Mesenchymal stem cell (in vitro differentiated cells and primary cell): Measurements from ENCODE around the gene PPY.
A peak's percentile ranks its signal among the peaks of the same experiment; 100 is the strongest.

Source experiments
- DNase-seq: peaks from one replicate; pipeline ENCODE4 v3.0.0-alpha.2; 2013
- H2AFZ ChIP-seq: one replicate; pipeline ENCODE4 v1.6.1; 2013; ENCODE audit warnings: low read depth, mild to moderate bottlenecking, control low read depth, inconsistent platforms, low read length, moderate library complexity
- H2AK5ac ChIP-seq: 2 replicates; pipeline ENCODE4 v1.6.1; 2013; ENCODE audit warnings: low read length, moderate library complexity, mild to moderate bottlenecking, inconsistent platforms; ENCODE audit not compliant: severe bottlenecking
- H2BK120ac ChIP-seq: one replicate; pipeline ENCODE4 v1.6.1; 2013; ENCODE audit warnings: low read depth, mild to moderate bottlenecking, inconsistent platforms, low read length, moderate library complexity
- H2BK12ac ChIP-seq, 2 experiments: one replicate each; pipeline ENCODE4 v1.6.1; 2013; ENCODE audit warnings: inconsistent platforms in 2 of 2, low read length in 2 of 2, mild to moderate bottlenecking in 2 of 2, moderate library complexity in 2 of 2, control low read depth in 1 of 2
- H2BK15ac ChIP-seq: one replicate; pipeline ENCODE4 v1.6.1; 2013; ENCODE audit warnings: mild to moderate bottlenecking, low read depth, inconsistent platforms; ENCODE audit not compliant: poor library complexity, severe bottlenecking
- H2BK5ac ChIP-seq: 2 replicates; pipeline ENCODE4 v1.6.1; 2013; ENCODE audit warnings: low read depth, mild to moderate bottlenecking, low read length, control low read depth, inconsistent platforms; ENCODE audit not compliant: poor library complexity, severe bottlenecking
- H3K14ac ChIP-seq, 2 experiments: one replicate each; pipeline ENCODE4 v1.6.1; 2013; ENCODE audit warnings: inconsistent platforms in 2 of 2, low read length in 2 of 2, control low read depth in 1 of 2, mild to moderate bottlenecking in 1 of 2, moderate library complexity in 1 of 2
- H3K18ac ChIP-seq, 2 experiments: one replicate each; pipeline ENCODE4 v1.6.1; 2013; ENCODE audit warnings: inconsistent platforms in 2 of 2, low read length in 2 of 2, control low read depth in 1 of 2, low read depth in 1 of 2, mild to moderate bottlenecking in 1 of 2
- H3K23ac ChIP-seq, 2 experiments: one replicate each; pipeline ENCODE4 v1.6.1; 2013; ENCODE audit warnings: inconsistent platforms in 2 of 2, low read length in 2 of 2, mild to moderate bottlenecking in 2 of 2, moderate library complexity in 2 of 2, control low read depth in 1 of 2
- H3K27ac ChIP-seq: 2 replicates; pipeline ENCODE4 v1.5.1; 2013; ENCODE audit warnings: mild to moderate bottlenecking, moderate library complexity, low read length, control low read depth, inconsistent platforms; ENCODE audit not compliant: poor library complexity, severe bottlenecking
- H3K27me3 ChIP-seq, 2 experiments: 2 replicates each; pipeline versions ENCODE4 v1.6.1 to v1.7.0; 2013; ENCODE audit warnings: low read length in 2 of 2, mild to moderate bottlenecking in 2 of 2, moderate library complexity in 2 of 2, control low read depth in 1 of 2, inconsistent platforms in 1 of 2; ENCODE audit not compliant: control insufficient read depth in 1 of 2, insufficient read depth in 1 of 2
- H3K36me3 ChIP-seq, 2 experiments: 2 replicates each; pipeline versions ENCODE4 v1.6.1 to v1.7.0; 2013; ENCODE audit warnings: low read length in 2 of 2, control low read depth in 1 of 2, inconsistent platforms in 1 of 2, low read depth in 1 of 2, mild to moderate bottlenecking in 1 of 2; ENCODE audit not compliant: insufficient read depth in 2 of 2, control insufficient read depth in 1 of 2
- H3K4ac ChIP-seq, 2 experiments: one replicate each; pipeline ENCODE4 v1.6.1; 2013; ENCODE audit warnings: inconsistent platforms in 2 of 2, low read length in 2 of 2, mild to moderate bottlenecking in 2 of 2, moderate library complexity in 2 of 2, control low read depth in 1 of 2, low read depth in 1 of 2
- H3K4me1 ChIP-seq: 2 replicates; pipeline ENCODE4 v1.6.1; 2013; ENCODE audit warnings: low read depth, low read length, control low read depth; ENCODE audit not compliant: control insufficient read depth, insufficient read depth
- H3K4me2 ChIP-seq: 2 replicates; pipeline ENCODE4 v1.6.1; 2013; ENCODE audit warnings: low read length, mild to moderate bottlenecking, inconsistent platforms; ENCODE audit not compliant: poor library complexity, severe bottlenecking
- H3K4me3 ChIP-seq, 2 experiments: 2 replicates each; pipeline versions ENCODE4 v1.5.1 to v1.7.0; 2013; ENCODE audit warnings: low read length in 2 of 2, mild to moderate bottlenecking in 2 of 2, control low read depth in 1 of 2, low read depth in 1 of 2; ENCODE audit not compliant: insufficient read depth in 1 of 2
- H3K79me1 ChIP-seq: replicated peaks from 2 replicates; pipeline ENCODE4 v1.6.1; 2013; ENCODE audit warnings: mild to moderate bottlenecking, control low read depth, low read length, inconsistent platforms; ENCODE audit not compliant: poor library complexity, severe bottlenecking
- H3K9ac ChIP-seq: 2 replicates; pipeline ENCODE4 v1.7.0; 2013; ENCODE audit warnings: mild to moderate bottlenecking, low read length, moderate library complexity
- H3K9me3 ChIP-seq: 2 replicates; pipeline ENCODE4 v1.7.0; 2013; ENCODE audit warnings: mild to moderate bottlenecking, low read length; ENCODE audit not compliant: control insufficient read depth
- H4K8ac ChIP-seq: one replicate; pipeline ENCODE4 v1.6.1; 2013; ENCODE audit warnings: inconsistent platforms, mild to moderate bottlenecking, low read length, moderate library complexity
- H4K91ac ChIP-seq: one replicate; pipeline ENCODE4 v1.6.1; 2013; ENCODE audit warnings: mild to moderate bottlenecking, low read length, inconsistent platforms
- WGBS: methylation state at CpG from one replicate; pipeline ENCODE4 v1.1.7; 2013; ENCODE audit warnings: mixed read lengths; 5-methylcytosine and 5-hydroxymethylcytosine counted together

The PPY gene

GRCh38 chr17:43912635-43913304 is 29.5 kb downstream of the PPY start:
- Histone ChIP-seq H3K23ac (no peak overlapping the region), H3K9me3 (no peaks in the 10 kb centered on the region), H3K9ac (no peak overlapping the region), H3K36me3 (no peaks in the 10 kb centered on the region), H4K91ac (no peak overlapping the region), H3K4me3 (no peak overlapping the region), H2BK15ac (no peak overlapping the region), H2BK120ac (no peak overlapping the region), H3K27me3 (peaks cover 26 to 75% of the 10 kb centered on the region in 2 experiments), H3K4ac (no peak overlapping the region), H3K18ac (no peak overlapping the region), H4K8ac (no peak overlapping the region), H2AFZ (no peak overlapping the region), H2BK12ac (no peak overlapping the region), H3K14ac (no peak overlapping the region), H2AK5ac (no peak overlapping the region), H3K4me2 (no peak overlapping the region), H3K79me1 (no peaks in the 10 kb centered on the region), H3K4me1 (peaks cover 5% of the 10 kb centered on the region), H2BK5ac (no peak overlapping the region), H3K27ac (no peak overlapping the region)
- no peak for DNase-seq
- 74% methylated on average over 4 of the region's 4 CpGs for WGBS

GRCh38 chr17:43911904-43912303 is 30.4 kb downstream of the PPY start:
- no peak overlapping the region for H3K14ac ChIP-seq
- H3K18ac ChIP-seq: no peak overlapping the region
- H3K4me1 ChIP-seq: peaks cover 8% of the 10 kb centered on the region
- H3K9ac ChIP-seq: no peak overlapping the region
- no peak overlapping the region for H2BK15ac ChIP-seq
- H4K8ac ChIP-seq: no peak overlapping the region
- no peak overlapping the region for H3K4me3 ChIP-seq
- H3K79me1 ChIP-seq: no peaks in the 10 kb centered on the region
- H2AK5ac ChIP-seq: no peak overlapping the region
- H2AFZ ChIP-seq: no peak overlapping the region
- peaks cover 23 to 71% of the 10 kb centered on the region in 2 experiments for H3K27me3 ChIP-seq
- no peak overlapping the region for H3K4ac ChIP-seq
- no peak overlapping the region for H2BK5ac ChIP-seq
- no peak for DNase-seq
- no peak overlapping the region for H2BK120ac ChIP-seq
- no peak overlapping the region for H4K91ac ChIP-seq
- H3K4me2 ChIP-seq: no peak overlapping the region
- 88% methylated on average over 8 of the region's 8 CpGs for WGBS
- no peak overlapping the region for H3K23ac ChIP-seq
- H3K27ac ChIP-seq: no peak overlapping the region
- no peaks in the 10 kb centered on the region for H3K9me3 ChIP-seq
- no peak overlapping the region for H2BK12ac ChIP-seq
- H3K36me3 ChIP-seq: no peaks in the 10 kb centered on the region

- H4K8ac ChIP-seq: no peak overlapping the region
- peaks cover 21 to 72% of the 10 kb centered on the region in 2 experiments for H3K27me3 ChIP-seq
- no peak for DNase-seq
- 76% methylated on average over 6 of the region's 7 CpGs for WGBS
- no peak overlapping the region for H3K18ac ChIP-seq
- H3K9me3 ChIP-seq: no peaks in the 10 kb centered on the region
- no peak overlapping the region for H3K23ac ChIP-seq
- no peak overlapping the region for H2AK5ac ChIP-seq
- H3K4me2 ChIP-seq: no peak overlapping the region
- no peaks in the 10 kb centered on the region for H3K36me3 ChIP-seq
- H2AFZ ChIP-seq: no peak overlapping the region
- H3K14ac ChIP-seq: no peak overlapping the region
- no peak overlapping the region for H3K27ac ChIP-seq
- no peak overlapping the region for H3K4me3 ChIP-seq
- H2BK120ac ChIP-seq: no peak overlapping the region
- no peak overlapping the region for H3K4ac ChIP-seq
- no peak overlapping the region for H2BK12ac ChIP-seq
- no peak overlapping the region for H4K91ac ChIP-seq
- H3K4me1 ChIP-seq: peaks cover 21% of the 10 kb centered on the region
- H3K9ac ChIP-seq: no peak overlapping the region
- H2BK15ac ChIP-seq: no peak overlapping the region
- no peak overlapping the region for H2BK5ac ChIP-seq
- H3K79me1 ChIP-seq: no peaks in the 10 kb centered on the region
Measured at GRCh38 chr17:43909537-43910231, 32.6 kb downstream of the PPY start.

- 6% methylated on average over 26 of the region's 26 CpGs for WGBS
- Histone ChIP-seq H3K9ac (peak overlapping the region; percentile 85), H3K4me1 (peaks cover 21% of the 10 kb centered on the region), H2BK15ac (no peak overlapping the region), H2BK12ac (no peak overlapping the region), H3K18ac (no peak overlapping the region), H2AK5ac (no peak overlapping the region), H4K91ac (no peak overlapping the region), H2BK5ac (no peak overlapping the region), H2BK120ac (no peak overlapping the region), H3K79me1 (no peaks in the 10 kb centered on the region), H3K27ac (no peak overlapping the region), H3K23ac (no peak overlapping the region), H2AFZ (no peak overlapping the region), H3K14ac (no peak overlapping the region), H3K4ac (no peak overlapping the region), H3K9me3 (no peaks in the 10 kb centered on the region), H3K36me3 (no peaks in the 10 kb centered on the region), H3K4me2 (peak overlapping the region; percentile 90), H3K4me3 (peak overlapping the region in 1 of 2 experiments; percentile 92), H4K8ac (no peak overlapping the region), H3K27me3 (peaks cover 14 to 72% of the 10 kb centered on the region in 2 experiments)
- peak; percentile 65 for DNase-seq
Measured at GRCh38 chr17:43907998-43908721, 34.1 kb downstream of the PPY start.
